Measurements from ENCODE around the gene FLYWCH1.

FLYWCH1 gene

DNA sequence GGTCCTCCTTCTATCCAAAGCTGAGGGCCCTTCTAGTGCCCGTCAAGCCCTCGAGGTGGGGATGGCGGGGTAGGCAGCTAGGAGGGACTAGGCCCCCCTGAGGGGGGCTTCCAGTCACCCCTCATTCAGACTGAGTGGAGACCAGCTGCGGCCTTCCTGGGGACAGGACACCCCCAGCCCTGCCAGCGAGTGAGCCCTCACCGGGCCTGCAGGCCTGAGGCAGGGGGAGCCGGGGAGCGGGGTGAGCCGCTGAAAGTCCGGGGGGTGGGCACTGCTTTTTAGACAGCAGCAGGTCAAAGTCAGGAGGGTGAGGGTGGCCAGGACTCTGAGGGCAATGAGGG is 43.7 kb downstream of the FLYWCH1 start:
- no peak for ATAC-seq
- TF ChIP-seq CREB5 (CRISPR knock-in tag; IDR thresholded peaks at IDR 0.05; ENCODE audit: low read depth) (no peak), TCF4 (CRISPR knock-in tag; IDR thresholded peaks at IDR 0.05; ENCODE audit: borderline replicate concordance) (no peak), ZFP30 (CRISPR knock-in tag; IDR thresholded peaks at IDR 0.05) (no peak), RARB (CRISPR knock-in tag; IDR thresholded peaks at IDR 0.05) (no peak), ZNF8 (CRISPR knock-in tag; IDR thresholded peaks at IDR 0.05) (no peak), POU6F1 (CRISPR knock-in tag; IDR thresholded peaks at IDR 0.05; ENCODE audit: borderline replicate concordance, low read depth) (no peak), ESRRG (CRISPR knock-in tag; IDR thresholded peaks at IDR 0.05) (no peak), ZFP3 (CRISPR knock-in tag; IDR thresholded peaks at IDR 0.05) (no peak), SNAI2 (CRISPR knock-in tag; IDR thresholded peaks at IDR 0.05) (no peak), ZC3H10 (CRISPR knock-in tag; IDR thresholded peaks at IDR 0.05) (no peak), ARNTL (CRISPR knock-in tag; IDR thresholded peaks at IDR 0.05; ENCODE audit: borderline replicate concordance, low read depth) (no peak), BACH2 (CRISPR knock-in tag; IDR thresholded peaks at IDR 0.05; ENCODE audit: borderline replicate concordance) (no peak), CSRNP3 (CRISPR knock-in tag; IDR thresholded peaks at IDR 0.05) (no peak), TSHZ2 (CRISPR knock-in tag; IDR thresholded peaks at IDR 0.05) (no peak)

DNA sequence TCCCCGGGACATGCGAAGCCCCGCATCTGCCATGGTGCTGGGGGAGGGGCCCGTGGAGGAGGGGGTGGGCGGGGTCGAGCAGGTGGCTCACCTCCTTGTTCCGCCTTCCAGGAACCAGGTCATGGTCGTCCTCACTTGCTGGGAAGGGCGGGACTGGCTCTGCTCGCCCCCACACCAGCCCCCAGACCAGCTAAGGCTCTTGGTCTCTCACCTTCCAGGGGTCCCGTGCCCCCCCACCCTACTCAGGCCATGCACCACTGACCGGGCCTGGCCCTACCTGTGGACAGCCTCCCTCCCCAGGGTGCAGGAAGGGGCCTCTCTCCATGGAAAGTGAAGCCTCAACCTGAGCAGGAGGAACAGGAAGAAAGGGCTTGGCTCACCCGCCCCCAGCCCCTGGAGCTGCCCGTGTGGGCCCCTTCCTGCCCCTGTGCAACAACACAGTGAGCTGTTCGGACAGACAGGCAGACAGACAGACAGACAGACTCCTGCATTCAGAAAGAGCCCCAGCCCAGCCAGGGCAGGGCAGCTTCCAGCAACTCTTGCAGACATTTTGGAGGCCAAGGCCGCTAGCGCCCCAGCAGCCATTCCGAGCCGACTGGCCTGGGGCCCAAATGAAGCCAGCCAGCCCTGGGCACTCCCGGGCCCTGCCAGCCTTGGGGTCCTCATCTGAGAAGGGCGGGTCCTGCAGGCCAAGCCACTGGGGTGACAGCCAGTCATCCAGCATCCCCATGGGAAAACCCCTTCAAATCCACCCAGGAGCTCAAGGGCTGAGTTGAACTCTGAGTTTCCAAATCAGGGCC is 44.2 kb downstream of the FLYWCH1 start:
- no peak for ATAC-seq
- TF ChIP-seq, protein P1, sequence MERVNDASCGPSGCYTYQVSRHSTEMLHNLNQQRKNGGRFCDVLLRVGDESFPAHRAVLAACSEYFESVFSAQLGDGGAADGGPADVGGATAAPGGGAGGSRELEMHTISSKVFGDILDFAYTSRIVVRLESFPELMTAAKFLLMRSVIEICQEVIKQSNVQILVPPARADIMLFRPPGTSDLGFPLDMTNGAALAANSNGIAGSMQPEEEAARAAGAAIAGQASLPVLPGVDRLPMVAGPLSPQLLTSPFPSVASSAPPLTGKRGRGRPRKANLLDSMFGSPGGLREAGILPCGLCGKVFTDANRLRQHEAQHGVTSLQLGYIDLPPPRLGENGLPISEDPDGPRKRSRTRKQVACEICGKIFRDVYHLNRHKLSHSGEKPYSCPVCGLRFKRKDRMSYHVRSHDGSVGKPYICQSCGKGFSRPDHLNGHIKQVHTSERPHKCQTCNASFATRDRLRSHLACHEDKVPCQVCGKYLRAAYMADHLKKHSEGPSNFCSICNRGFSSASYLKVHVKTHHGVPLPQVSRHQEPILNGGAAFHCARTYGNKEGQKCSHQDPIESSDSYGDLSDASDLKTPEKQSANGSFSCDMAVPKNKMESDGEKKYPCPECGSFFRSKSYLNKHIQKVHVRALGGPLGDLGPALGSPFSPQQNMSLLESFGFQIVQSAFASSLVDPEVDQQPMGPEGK (CRISPR knock-in tag; IDR thresholded peaks at IDR 0.05; ENCODE audit: borderline replicate concordance) = no peak
- no peak for TF ChIP-seq PPARA (CRISPR knock-in tag; IDR thresholded peaks at IDR 0.05; ENCODE audit: borderline replicate concordance)
- TF ChIP-seq ZNF565 (CRISPR knock-in tag; conservative IDR thresholded peaks at IDR 0.05; ENCODE audit: low read depth) = no peak
- no peak for TF ChIP-seq ZFP3 (CRISPR knock-in tag; IDR thresholded peaks at IDR 0.05)
- no peak for TF ChIP-seq ESRRG (CRISPR knock-in tag; IDR thresholded peaks at IDR 0.05)
- no peak for TF ChIP-seq ZC3H10 (CRISPR knock-in tag; IDR thresholded peaks at IDR 0.05)
- TF ChIP-seq CREB5 (CRISPR knock-in tag; IDR thresholded peaks at IDR 0.05; ENCODE audit: low read depth) = no peak
- TF ChIP-seq ARNTL (CRISPR knock-in tag; IDR thresholded peaks at IDR 0.05; ENCODE audit: borderline replicate concordance, low read depth) = no peak
- no peak for TF ChIP-seq TSHZ2 (CRISPR knock-in tag; IDR thresholded peaks at IDR 0.05)
- TF ChIP-seq CSRNP3 (CRISPR knock-in tag; IDR thresholded peaks at IDR 0.05) = no peak
- TF ChIP-seq ISL1 (CRISPR knock-in tag; IDR thresholded peaks at IDR 0.05) = no peak
- TF ChIP-seq TCF4 (CRISPR knock-in tag; IDR thresholded peaks at IDR 0.05; ENCODE audit: borderline replicate concordance) = no peak
- no peak for TF ChIP-seq ZNF70 (CRISPR knock-in tag; IDR thresholded peaks at IDR 0.05)
- TF ChIP-seq TOX (CRISPR knock-in tag; IDR thresholded peaks at IDR 0.05; ENCODE audit: borderline replicate concordance) = no peak
- TF ChIP-seq POU6F1 (CRISPR knock-in tag; IDR thresholded peaks at IDR 0.05; ENCODE audit: borderline replicate concordance, low read depth) = no peak
- no peak for TF ChIP-seq OSR1 (CRISPR knock-in tag; IDR thresholded peaks at IDR 0.05)
